GM10266 (cell line): ENCODE results near the gene ARHGAP6.

Experiments
- DNase-seq: peaks from one replicate; pipeline ENCODE4 v3.0.0; 2012; ENCODE audit errors: extremely low spot score
- CTCF ChIP-seq: IDR thresholded peaks from 2 replicates; pipeline ENCODE4 v1.5.1; 2012; ENCODE audit warnings: mild to moderate bottlenecking, low read depth; ENCODE audit not compliant: control insufficient read depth, insufficient read depth; ENCODE audit errors: missing control alignments

ARHGAP6 gene

GRCh38 chrX:11188664-11189063 is 477.1 kb downstream of the ARHGAP6 start:
- DNase-seq = no peak
- no peak for TF ChIP-seq CTCF

- no peak for DNase-seq
- no peak for TF ChIP-seq CTCF
Measured at GRCh38 chrX:11187001-11187400, 478.7 kb downstream of the ARHGAP6 start.

- no peak for TF ChIP-seq CTCF
- DNase-seq = no peak
Measured at GRCh38 chrX:11185861-11186260, 479.9 kb downstream of the ARHGAP6 start.

- no peak for DNase-seq
Measured at GRCh38 chrX:11180571-11180970, 485.1 kb downstream of the ARHGAP6 start.

GRCh38 chrX:11172415-11172814 is 493.3 kb downstream of the ARHGAP6 start:
- no peak for TF ChIP-seq CTCF
- DNase-seq = no peak

More at GRCh38 chrX:11180571-11180970, 485.1 kb downstream of the ARHGAP6 start:
- no peak for TF ChIP-seq CTCF

GRCh38 chrX:11171956-11172355 is 493.8 kb downstream of the ARHGAP6 start:
- no peak for DNase-seq
- TF ChIP-seq CTCF = no peak

GRCh38 chrX:11164433-11164832 is 501.3 kb downstream of the ARHGAP6 start:
- DNase-seq = no peak
- no peak for TF ChIP-seq CTCF
